RKO (cell line): ENCODE data around the gene MS4A2.
"Not testable (repeated sequence)": the region's sequence is repeated elsewhere in the genome, so short reads cannot be mapped to it uniquely, and the experiment has no call there.

ENCODE experiments used
- DNase-seq: peaks from one replicate; pipeline ENCODE4 v3.0.0-alpha.2; 2016; ENCODE audit warnings: low spot score

Gene MS4A2

DNA sequence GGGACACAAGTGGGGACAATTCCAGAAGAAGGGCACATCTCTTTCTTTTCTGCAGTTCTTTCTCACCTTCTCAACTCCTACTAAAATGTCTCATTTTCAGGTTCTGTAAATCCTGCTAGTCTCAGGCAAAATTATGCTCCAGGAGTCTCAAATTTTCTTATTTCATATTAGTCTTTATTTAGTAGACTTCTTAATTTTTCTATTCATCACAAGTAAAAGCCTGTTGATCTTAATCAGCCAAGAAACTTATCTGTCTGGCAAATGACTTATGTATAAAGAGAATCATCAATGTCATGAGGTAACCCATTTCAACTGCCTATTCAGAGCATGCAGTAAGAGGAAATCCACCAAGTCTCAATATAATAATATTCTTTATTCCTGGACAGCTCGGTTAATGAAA, at the start of gene MS4A2:
Gene MS4A2, plus strand, starts transcription at position 301 of the 400 bp plus-strand sequence. CDS start 102 bp downstream, outside the sequence.
- DNase-seq = no peak

GRCh38 chr11:60040109-60040508, 48.4 kb upstream of the MS4A2 start, which contains the start of gene OOSP2:
TSS of gene OOSP2 (plus strand) at chr11:60040409. CDS start at chr11:60040460, 51 bp downstream.
- DNase-seq = no peak

GRCh38 chr11:60050422-60050821, 38.0 kb upstream of the MS4A2 start:
- DNase-seq = not testable (repeated sequence)

DNA sequence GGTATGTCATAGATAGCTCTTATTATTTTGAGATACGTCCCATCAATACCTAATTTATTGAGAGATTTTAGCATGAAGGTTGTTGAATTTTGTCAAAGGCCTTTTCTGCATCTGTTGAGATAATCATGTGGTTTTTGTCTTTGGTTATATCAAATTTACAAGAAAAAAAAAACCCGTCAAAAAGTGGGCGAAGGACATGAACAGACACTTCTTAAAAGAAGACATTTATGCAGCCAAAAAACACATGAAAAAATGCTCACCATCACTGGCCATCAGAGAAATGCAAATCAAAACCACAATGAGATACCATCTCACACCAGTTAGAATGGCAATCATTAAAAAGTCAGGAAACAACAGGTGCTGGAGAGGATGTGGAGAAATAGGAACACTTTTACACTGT, 37.6 kb upstream of the MS4A2 start:
- DNase-seq = not testable (repeated sequence)

- DNase-seq = no peak
Measured at GRCh38 chr11:60056349-60056969, 32.0 kb upstream of the MS4A2 start, which contains the start of gene MS4A3. TSS of gene MS4A3 (plus strand) at chr11:60056665. CDS start at chr11:60061161, 4,496 bp downstream.

GRCh38 chr11:60059052-60059451, 29.4 kb upstream of the MS4A2 start:
- no peak for DNase-seq

- DNase-seq = no peak
Measured at GRCh38 chr11:60059521-60060240, 28.8 kb upstream of the MS4A2 start.

DNA sequence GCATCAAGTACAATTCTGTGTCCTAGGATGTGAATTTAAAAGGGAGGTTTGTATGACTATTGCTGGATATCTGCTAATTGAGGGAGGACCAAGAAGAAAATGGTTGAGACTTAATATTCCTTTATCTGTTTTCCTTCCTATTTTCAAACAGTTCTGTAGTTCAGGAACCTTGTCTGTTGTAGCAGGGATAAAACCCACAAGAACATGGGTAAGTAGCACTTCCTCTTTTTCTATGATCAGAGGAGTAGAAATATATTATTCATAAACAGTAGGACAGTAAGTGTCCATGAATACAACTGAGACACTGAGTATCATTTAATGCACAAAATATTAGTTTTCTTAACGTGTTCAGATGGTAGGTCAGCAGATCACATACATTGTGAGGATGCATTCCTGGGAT, 24.4 kb upstream of the MS4A2 start:
- DNase-seq = no peak

DNA sequence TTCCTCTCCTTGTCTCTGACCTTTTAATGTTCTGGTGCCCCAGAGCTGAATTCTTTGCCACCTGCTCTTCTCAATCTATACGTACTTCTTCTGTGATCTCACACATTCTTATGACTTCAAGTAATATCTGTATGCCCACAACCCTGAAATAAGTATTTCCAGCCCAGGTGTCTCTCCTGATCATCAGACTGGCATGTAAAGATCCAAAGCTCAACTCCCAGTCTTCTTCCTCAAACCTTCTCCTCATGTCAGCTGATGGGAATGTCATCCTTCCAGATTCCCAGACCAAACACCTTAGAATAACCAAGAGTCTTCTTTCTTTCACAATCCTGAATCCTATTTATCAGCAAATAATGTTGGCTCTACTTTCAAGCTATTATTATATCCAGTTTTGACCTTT, 22.7 kb upstream of the MS4A2 start:
- no peak for DNase-seq

GRCh38 chr11:60069450-60069849, 19.0 kb upstream of the MS4A2 start:
- DNase-seq = no peak

- DNase-seq = not testable (repeated sequence)
Measured at GRCh38 chr11:60071644-60072043, 16.8 kb upstream of the MS4A2 start.

DNA sequence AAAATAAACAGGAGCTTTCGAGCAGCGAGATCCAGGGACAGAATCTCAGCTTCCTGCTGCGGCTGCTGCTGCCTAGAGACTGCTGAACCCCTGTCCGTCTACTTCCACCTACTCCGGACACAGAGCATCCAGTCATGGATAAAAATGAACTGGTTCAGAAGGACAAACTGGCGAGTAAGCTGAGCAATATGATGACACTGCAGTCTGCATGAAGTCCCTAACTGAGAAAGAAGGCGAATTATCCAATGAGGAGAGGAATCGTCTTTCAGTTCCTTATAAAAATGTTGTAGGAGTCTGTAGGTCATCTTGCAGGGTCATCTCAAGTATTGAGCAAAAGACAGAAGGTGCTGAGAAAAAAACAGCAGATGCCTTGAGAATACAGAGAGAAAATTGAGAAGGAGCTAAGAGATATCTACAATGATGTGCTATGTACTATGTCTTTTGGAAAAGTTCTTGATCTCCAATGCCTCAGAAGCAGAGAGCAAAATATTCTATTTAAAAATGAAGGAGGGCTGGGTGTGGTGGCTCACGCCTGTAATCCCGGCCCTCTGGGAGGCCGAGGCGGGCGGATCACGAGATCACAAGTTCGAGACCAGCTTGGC, 11.1 kb upstream of the MS4A2 start:
- DNase-seq = no peak

GRCh38 chr11:60077981-60078380, 10.5 kb upstream of the MS4A2 start:
- no peak for DNase-seq

DNA sequence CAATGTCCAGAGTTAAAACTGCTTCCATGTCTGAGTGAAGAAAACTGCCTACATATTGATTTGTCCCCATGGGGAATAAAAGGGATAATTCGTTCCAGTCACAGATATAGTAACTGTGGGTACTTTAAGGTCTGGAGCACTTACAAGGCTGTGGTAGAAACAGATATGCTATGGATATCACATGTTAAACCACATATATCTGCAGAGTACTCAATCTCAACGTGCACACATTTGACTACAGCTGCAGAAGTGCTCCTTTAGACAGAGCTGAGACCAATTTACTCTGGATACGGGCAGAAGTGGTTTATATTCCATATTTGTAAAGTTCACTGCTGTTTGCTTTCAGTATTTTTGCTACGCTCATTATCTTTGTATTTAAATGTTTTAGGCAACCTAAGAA, 9.7 kb upstream of the MS4A2 start:
- no peak for DNase-seq

GRCh38 chr11:60080535-60080934, 7.9 kb upstream of the MS4A2 start:
- DNase-seq = no peak

- no peak for DNase-seq
Measured at GRCh38 chr11:60084631-60085273, 3.7 kb upstream of the MS4A2 start.

DNA sequence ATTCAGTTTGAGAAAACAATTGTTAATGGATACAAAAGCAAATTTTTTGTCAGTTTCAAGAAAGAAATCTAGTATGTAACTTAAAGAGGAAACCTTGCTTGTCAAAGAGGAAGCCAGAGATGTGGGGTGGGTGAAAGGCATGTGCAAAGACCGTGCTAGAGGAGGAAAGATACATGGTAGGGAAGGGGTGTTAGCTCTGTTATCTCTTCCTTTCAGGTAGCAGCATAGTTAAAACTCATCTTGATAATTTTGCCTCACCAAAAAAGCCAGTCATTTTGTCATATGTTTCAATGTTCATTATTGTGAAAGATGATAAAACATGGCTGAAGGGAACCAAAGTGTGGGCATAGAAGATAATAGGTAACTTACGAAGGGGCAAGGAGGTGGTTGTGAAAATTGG, 2.6 kb upstream of the MS4A2 start:
- DNase-seq = no peak

GRCh38 chr11:60087239-60087638, 1.2 kb upstream of the MS4A2 start:
- no peak for DNase-seq

GRCh38 chr11:60095477-60096120, 7.1 kb downstream of the MS4A2 start:
- DNase-seq = no peak

- no peak for DNase-seq
Measured at GRCh38 chr11:60097189-60097588, 8.7 kb downstream of the MS4A2 start.

GRCh38 chr11:60098508-60098907, 10.0 kb downstream of the MS4A2 start:
- DNase-seq = no peak

DNA sequence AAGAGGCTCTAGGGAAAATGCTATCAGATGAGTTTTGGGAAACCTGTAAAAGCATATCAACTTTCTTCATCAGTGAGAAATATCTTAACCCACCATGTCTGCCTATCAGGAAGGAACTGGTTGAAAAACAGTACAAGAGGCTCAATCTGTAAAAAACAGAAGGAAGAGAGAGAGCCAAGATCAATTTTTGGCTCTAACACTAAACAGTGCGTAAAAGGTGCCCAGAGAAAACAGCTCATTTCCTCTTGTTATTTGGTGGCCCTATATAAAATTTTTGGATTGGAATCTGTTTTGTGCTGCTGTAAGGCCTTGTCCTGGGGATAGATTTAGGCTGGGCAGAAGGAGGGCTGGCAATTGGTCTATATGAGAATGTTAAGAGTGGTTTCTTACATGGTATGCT, 12.1 kb downstream of the MS4A2 start:
- no peak for DNase-seq
